HL-60 (cell line): Measurements from ENCODE around the gene UTS2B.

Source experiments
- TF ChIP-seq, protein P1 (sequence below): IDR thresholded peaks from one replicate; pipeline ENCODE4 v1.5.1; 2011; ENCODE audit warnings: low read length, control low read depth, inconsistent platforms; ENCODE audit not compliant: insufficient read depth
- TF ChIP-seq, protein P2 (sequence below): IDR thresholded peaks from 2 replicates; pipeline ENCODE4 v1.6.1; 2012; ENCODE audit warnings: low read depth; ENCODE audit not compliant: insufficient replicate concordance

DNA sequence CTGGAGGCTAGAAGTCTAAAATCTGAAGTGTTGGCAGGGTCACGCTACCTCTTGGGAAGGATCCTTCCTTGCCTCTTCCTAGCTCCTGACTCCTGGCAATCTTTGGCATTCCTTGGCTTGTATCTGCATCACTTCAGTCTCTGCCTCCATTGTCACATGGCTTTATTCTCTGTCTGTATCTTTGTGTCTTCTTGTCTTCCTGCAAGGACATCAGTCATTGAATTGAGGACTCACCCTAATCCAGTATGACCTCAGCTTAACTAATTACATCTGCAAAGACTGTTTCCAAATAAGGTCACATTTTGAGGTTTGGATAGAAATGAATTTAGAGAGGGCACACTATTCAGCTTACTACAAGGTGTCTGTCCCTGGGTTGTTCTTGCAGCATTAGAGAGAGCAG, 31.1 kb upstream of the UTS2B start:
- TF ChIP-seq, protein P1, sequence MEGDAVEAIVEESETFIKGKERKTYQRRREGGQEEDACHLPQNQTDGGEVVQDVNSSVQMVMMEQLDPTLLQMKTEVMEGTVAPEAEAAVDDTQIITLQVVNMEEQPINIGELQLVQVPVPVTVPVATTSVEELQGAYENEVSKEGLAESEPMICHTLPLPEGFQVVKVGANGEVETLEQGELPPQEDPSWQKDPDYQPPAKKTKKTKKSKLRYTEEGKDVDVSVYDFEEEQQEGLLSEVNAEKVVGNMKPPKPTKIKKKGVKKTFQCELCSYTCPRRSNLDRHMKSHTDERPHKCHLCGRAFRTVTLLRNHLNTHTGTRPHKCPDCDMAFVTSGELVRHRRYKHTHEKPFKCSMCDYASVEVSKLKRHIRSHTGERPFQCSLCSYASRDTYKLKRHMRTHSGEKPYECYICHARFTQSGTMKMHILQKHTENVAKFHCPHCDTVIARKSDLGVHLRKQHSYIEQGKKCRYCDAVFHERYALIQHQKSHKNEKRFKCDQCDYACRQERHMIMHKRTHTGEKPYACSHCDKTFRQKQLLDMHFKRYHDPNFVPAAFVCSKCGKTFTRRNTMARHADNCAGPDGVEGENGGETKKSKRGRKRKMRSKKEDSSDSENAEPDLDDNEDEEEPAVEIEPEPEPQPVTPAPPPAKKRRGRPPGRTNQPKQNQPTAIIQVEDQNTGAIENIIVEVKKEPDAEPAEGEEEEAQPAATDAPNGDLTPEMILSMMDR: no peak
- TF ChIP-seq, protein P2, sequence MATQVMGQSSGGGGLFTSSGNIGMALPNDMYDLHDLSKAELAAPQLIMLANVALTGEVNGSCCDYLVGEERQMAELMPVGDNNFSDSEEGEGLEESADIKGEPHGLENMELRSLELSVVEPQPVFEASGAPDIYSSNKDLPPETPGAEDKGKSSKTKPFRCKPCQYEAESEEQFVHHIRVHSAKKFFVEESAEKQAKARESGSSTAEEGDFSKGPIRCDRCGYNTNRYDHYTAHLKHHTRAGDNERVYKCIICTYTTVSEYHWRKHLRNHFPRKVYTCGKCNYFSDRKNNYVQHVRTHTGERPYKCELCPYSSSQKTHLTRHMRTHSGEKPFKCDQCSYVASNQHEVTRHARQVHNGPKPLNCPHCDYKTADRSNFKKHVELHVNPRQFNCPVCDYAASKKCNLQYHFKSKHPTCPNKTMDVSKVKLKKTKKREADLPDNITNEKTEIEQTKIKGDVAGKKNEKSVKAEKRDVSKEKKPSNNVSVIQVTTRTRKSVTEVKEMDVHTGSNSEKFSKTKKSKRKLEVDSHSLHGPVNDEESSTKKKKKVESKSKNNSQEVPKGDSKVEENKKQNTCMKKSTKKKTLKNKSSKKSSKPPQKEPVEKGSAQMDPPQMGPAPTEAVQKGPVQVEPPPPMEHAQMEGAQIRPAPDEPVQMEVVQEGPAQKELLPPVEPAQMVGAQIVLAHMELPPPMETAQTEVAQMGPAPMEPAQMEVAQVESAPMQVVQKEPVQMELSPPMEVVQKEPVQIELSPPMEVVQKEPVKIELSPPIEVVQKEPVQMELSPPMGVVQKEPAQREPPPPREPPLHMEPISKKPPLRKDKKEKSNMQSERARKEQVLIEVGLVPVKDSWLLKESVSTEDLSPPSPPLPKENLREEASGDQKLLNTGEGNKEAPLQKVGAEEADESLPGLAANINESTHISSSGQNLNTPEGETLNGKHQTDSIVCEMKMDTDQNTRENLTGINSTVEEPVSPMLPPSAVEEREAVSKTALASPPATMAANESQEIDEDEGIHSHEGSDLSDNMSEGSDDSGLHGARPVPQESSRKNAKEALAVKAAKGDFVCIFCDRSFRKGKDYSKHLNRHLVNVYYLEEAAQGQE: no peak
